ENCODE results near the gene CHADL. TPM values are rescaled to one million over a fixed set of nuclear protein-coding genes. Genes with fewer than 3 reads are reported as not detected.

The CHADL gene
- total and polyA plus RNA-seq, 2 experiments from 2014 or later: 1.6 TPM; not detected in 1

- H3K79me2 ChIP-seq (replicated peaks; ENCODE audit: insufficient read depth): no peaks in the 10 kb centered on the region
- Mint-ChIP-seq H3K36me3 (ENCODE audit: low read depth) (no peaks in the 10 kb centered on the region), H3K27ac (no peak overlapping the region), H3K27me3 (ENCODE audit: insufficient read depth, low read depth, poor library complexity) (peaks cover 27% of the 10 kb centered on the region), H3K4me1 (no peaks in the 10 kb centered on the region; the same call in 1 of the 3 replicates), H3K4me3 (peak overlapping the region; percentile 79), H3K9me3 (peaks cover 2% of the 10 kb centered on the region; the same call in 2 of the 3 replicates)
- peak; percentile 89 for DNase-seq (ENCODE audit: low spot score)
- H3K27ac ChIP-seq (ENCODE audit: low read depth): no peak overlapping the region
- no peaks in the 10 kb centered on the region for H3K9me2 ChIP-seq (ENCODE audit: insufficient read depth)
- peak overlapping the region; percentile 98 for H3K4me2 ChIP-seq
- ATAC-seq: peak; percentile 89
- TF ChIP-seq POLR2AphosphoS5 (IDR thresholded peaks at IDR 0.05; ENCODE audit: low read depth) (peak; percentile 54), CTCF (conservative IDR thresholded peaks at IDR 0.05; ENCODE audit: low read depth in 2 of 2) (0 out of 4 replicates have a peak, but pooled peaks of 1 of the 2 experiments have one; percentile 9), EZH2 (IDR thresholded peaks at IDR 0.05; ENCODE audit: low read depth, unreplicated experiment) (peak; percentile 44)
- TF ChIP-seq, protein P1, sequence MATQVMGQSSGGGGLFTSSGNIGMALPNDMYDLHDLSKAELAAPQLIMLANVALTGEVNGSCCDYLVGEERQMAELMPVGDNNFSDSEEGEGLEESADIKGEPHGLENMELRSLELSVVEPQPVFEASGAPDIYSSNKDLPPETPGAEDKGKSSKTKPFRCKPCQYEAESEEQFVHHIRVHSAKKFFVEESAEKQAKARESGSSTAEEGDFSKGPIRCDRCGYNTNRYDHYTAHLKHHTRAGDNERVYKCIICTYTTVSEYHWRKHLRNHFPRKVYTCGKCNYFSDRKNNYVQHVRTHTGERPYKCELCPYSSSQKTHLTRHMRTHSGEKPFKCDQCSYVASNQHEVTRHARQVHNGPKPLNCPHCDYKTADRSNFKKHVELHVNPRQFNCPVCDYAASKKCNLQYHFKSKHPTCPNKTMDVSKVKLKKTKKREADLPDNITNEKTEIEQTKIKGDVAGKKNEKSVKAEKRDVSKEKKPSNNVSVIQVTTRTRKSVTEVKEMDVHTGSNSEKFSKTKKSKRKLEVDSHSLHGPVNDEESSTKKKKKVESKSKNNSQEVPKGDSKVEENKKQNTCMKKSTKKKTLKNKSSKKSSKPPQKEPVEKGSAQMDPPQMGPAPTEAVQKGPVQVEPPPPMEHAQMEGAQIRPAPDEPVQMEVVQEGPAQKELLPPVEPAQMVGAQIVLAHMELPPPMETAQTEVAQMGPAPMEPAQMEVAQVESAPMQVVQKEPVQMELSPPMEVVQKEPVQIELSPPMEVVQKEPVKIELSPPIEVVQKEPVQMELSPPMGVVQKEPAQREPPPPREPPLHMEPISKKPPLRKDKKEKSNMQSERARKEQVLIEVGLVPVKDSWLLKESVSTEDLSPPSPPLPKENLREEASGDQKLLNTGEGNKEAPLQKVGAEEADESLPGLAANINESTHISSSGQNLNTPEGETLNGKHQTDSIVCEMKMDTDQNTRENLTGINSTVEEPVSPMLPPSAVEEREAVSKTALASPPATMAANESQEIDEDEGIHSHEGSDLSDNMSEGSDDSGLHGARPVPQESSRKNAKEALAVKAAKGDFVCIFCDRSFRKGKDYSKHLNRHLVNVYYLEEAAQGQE (IDR thresholded peaks at IDR 0.05; ENCODE audit: unreplicated experiment): peak; percentile 23
- TF ChIP-seq, protein P2, sequence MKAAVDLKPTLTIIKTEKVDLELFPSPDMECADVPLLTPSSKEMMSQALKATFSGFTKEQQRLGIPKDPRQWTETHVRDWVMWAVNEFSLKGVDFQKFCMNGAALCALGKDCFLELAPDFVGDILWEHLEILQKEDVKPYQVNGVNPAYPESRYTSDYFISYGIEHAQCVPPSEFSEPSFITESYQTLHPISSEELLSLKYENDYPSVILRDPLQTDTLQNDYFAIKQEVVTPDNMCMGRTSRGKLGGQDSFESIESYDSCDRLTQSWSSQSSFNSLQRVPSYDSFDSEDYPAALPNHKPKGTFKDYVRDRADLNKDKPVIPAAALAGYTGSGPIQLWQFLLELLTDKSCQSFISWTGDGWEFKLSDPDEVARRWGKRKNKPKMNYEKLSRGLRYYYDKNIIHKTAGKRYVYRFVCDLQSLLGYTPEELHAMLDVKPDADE (IDR thresholded peaks at IDR 0.05): no peak
- peaks cover 32% of the 10 kb centered on the region for H3K27me3 ChIP-seq (ENCODE audit: insufficient read depth)
- peak overlapping the region; percentile 100 for H2AFZ ChIP-seq
- H4K20me1 ChIP-seq (replicated peaks; ENCODE audit: insufficient read depth): no peaks in the 10 kb centered on the region
- peaks cover 12% of the 10 kb centered on the region for H3F3A ChIP-seq (replicated peaks; ENCODE audit: low read depth)
- no peaks in the 10 kb centered on the region for H3K36me3 ChIP-seq (ENCODE audit: insufficient read depth)
- no peaks in the 10 kb centered on the region; the same call in 1 of the 2 replicates for H3K4me1 ChIP-seq (ENCODE audit: insufficient read depth)
- peak overlapping the region; percentile 83 for H3K4me3 ChIP-seq
Observed at GRCh38 chr22:41197038-41197972, 43.4 kb downstream of the CHADL start.

DNA sequence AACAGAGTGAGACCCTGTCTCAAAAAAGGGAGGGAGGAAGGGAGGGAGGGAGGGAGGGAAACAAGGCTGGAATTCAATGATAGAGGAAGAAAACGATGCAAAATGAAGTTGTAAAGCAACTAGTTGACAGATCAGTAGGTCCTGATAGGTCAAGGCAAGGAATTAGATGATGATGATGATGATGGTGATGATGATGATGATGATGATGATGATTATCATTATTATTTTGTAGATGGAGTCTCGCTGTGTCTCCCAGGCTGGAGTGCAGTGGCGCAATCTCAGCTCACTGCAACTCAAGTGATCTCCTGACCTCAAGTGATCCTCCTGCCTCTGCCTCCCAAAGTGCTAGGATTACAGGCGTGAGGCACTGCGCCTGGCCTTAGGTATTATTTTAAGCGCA lies 46.9 kb downstream of the CHADL start:
- H3K4me3 ChIP-seq: no peak overlapping the region
- H3K27me3 ChIP-seq (ENCODE audit: insufficient read depth): peaks cover 25% of the 10 kb centered on the region
- Mint-ChIP-seq H3K9me3 (peaks cover 2% of the 10 kb centered on the region; the same call in 2 of the 3 replicates), H3K27ac (no peak overlapping the region), H3K4me3 (no peak overlapping the region), H3K4me1 (no peaks in the 10 kb centered on the region; the same call in 1 of the 3 replicates), H3K27me3 (ENCODE audit: insufficient read depth, low read depth, poor library complexity) (peaks cover 23% of the 10 kb centered on the region), H3K36me3 (ENCODE audit: low read depth) (no peaks in the 10 kb centered on the region)
- H3K79me2 ChIP-seq (replicated peaks; ENCODE audit: insufficient read depth): no peaks in the 10 kb centered on the region
- H3K4me2 ChIP-seq: no peak overlapping the region
- H3K36me3 ChIP-seq (ENCODE audit: insufficient read depth): no peaks in the 10 kb centered on the region
- no peaks in the 10 kb centered on the region for H3K9me2 ChIP-seq (ENCODE audit: insufficient read depth)
- H3K27ac ChIP-seq (ENCODE audit: low read depth): no peak overlapping the region
- H3F3A ChIP-seq (replicated peaks; ENCODE audit: low read depth): peaks cover 6% of the 10 kb centered on the region
- DNase-seq (ENCODE audit: low spot score) (no peak), ATAC-seq (no peak)
- H3K4me1 ChIP-seq (ENCODE audit: insufficient read depth): no peaks in the 10 kb centered on the region; the same call in 1 of the 2 replicates
- no peak overlapping the region for H2AFZ ChIP-seq
- H4K20me1 ChIP-seq (replicated peaks; ENCODE audit: insufficient read depth): no peaks in the 10 kb centered on the region
- no peak for TF ChIP-seq POLR2AphosphoS5 (IDR thresholded peaks at IDR 0.05; ENCODE audit: low read depth)
- TF ChIP-seq, protein P2 (IDR thresholded peaks at IDR 0.05): no peak
- TF ChIP-seq ZNF114 (CRISPR knock-in tag; IDR thresholded peaks at IDR 0.05): no peak
- TF ChIP-seq, protein P1 (IDR thresholded peaks at IDR 0.05; ENCODE audit: unreplicated experiment): no peak
- no peak for TF ChIP-seq CREB1 (CRISPR knock-in tag; IDR thresholded peaks at IDR 0.05; ENCODE audit: low read depth)
- no peak for TF ChIP-seq ZNF331 (CRISPR knock-in tag; IDR thresholded peaks at IDR 0.05; ENCODE audit: low read depth)
- no peak for TF ChIP-seq JUNB (IDR thresholded peaks at IDR 0.05; ENCODE audit: unreplicated experiment)
- no peak for TF ChIP-seq STAT1 (IDR thresholded peaks at IDR 0.05; ENCODE audit: unreplicated experiment)
